HG02840 (cell line): ENCODE results near the gene FRMD7.

Experiments used
- ATAC-seq: cut with Tn5 transposase; IDR thresholded peaks from one replicate; pipeline ENCODE4 v1.9.1; 2021; ENCODE audit warnings: mild to moderate bottlenecking, moderate library complexity, moderate number of reproducible peaks; ENCODE audit not compliant: unreplicated experiment, low FRiP score

The FRMD7 gene

GRCh38 chrX:132037479-132037993 lies 90.3 kb downstream of the FRMD7 start:
- ATAC-seq: no peak

GRCh38 chrX:132034648-132035047 lies 93.2 kb downstream of the FRMD7 start:
- no peak for ATAC-seq

- peak; percentile 50 for ATAC-seq
These were observed 94.7 kb downstream of the FRMD7 start for GRCh38 chrX:132033166-132033565.

- no peak for ATAC-seq
These were observed 96.0 kb downstream of the FRMD7 start for GRCh38 chrX:132031867-132032266.

DNA sequence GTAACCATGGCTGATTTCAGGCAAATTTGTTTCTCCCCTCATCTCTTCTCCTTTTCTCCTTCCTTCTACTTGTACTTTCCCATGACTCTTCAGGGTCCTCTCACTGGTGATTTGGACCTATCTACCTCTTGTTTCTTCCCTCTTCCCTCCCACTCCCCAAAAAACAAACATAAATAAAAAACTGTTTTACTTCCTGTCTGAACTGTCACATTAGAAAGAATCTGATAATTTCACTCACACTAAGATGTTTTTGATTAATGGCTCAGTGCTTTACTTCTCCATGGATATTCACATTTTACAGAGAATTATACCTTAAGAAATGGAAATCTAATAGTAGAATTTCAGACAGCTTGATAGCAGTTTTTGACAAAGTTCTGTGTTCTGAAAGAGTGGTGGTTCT lies 97.6 kb downstream of the FRMD7 start:
- ATAC-seq: no peak
